Fibroblast of lung (primary cell): ENCODE results near the gene PRR5L. TPM values are rescaled to one million over a fixed set of nuclear protein-coding genes. Genes with fewer than 3 reads are reported as not detected.

Experiments used
- DNase-seq, 2 donors: peaks; one replicate each; pipeline versions ENCODE4 v3.0.0 to v3.0.0-alpha.2; 2010; ENCODE audit warnings: low read depth in 2 of 2
- H2AFZ ChIP-seq: 2 replicates; pipeline ENCODE4 v1.5.1; 2012; ENCODE audit warnings: low read length, control low read depth, inconsistent platforms
- H3K27ac ChIP-seq: 2 replicates; pipeline ENCODE4 v1.5.1; 2011; ENCODE audit warnings: low read length, control low read depth; ENCODE audit not compliant: insufficient read depth
- H3K27me3 ChIP-seq: 2 replicates; pipeline ENCODE4 v1.5.1; 2011; ENCODE audit warnings: mild to moderate bottlenecking, low read length; ENCODE audit not compliant: control insufficient read depth, insufficient read depth
- H3K36me3 ChIP-seq: 2 replicates; pipeline ENCODE4 v1.5.1; 2011; ENCODE audit warnings: low read length; ENCODE audit not compliant: control insufficient read depth, insufficient read depth
- H3K4me1 ChIP-seq: 2 replicates; pipeline ENCODE4 v1.5.1; 2011; ENCODE audit warnings: low read length; ENCODE audit not compliant: control insufficient read depth, insufficient read depth; ENCODE audit errors: extremely low read depth
- H3K4me2 ChIP-seq: 2 replicates; pipeline ENCODE4 v1.5.1; 2011; ENCODE audit warnings: low read length, control low read depth; ENCODE audit not compliant: insufficient read depth; ENCODE audit errors: extremely low read depth
- H3K4me3 ChIP-seq, 4 experiments: fragments of 200-600 bp in 1 of 4; sonication (generic) in 1 of 4; replicated peaks in 1 of 4; 2 replicates each; pipeline ENCODE4 v1.5.1; 2011 to 2016; ENCODE audit warnings: low read length in 4 of 4, low read depth in 3 of 4, mild to moderate bottlenecking in 3 of 4, control low read depth in 2 of 4, inconsistent platforms in 1 of 4, mixed read lengths in 1 of 4; ENCODE audit not compliant: insufficient read depth in 1 of 4; ENCODE audit errors: control extremely low read depth in 1 of 4
- H3K79me2 ChIP-seq: 2 replicates; pipeline ENCODE4 v1.5.1; 2012; ENCODE audit warnings: mild to moderate bottlenecking, low read length, inconsistent platforms; ENCODE audit not compliant: control insufficient read depth, insufficient read depth
- H3K9ac ChIP-seq: 2 replicates; pipeline ENCODE4 v1.5.1; 2011; ENCODE audit warnings: mild to moderate bottlenecking, low read length, control low read depth; ENCODE audit not compliant: insufficient read depth
- H3K9me3 ChIP-seq: 2 replicates; pipeline ENCODE4 v1.5.1; 2012; ENCODE audit warnings: low read depth, low read length; ENCODE audit not compliant: control insufficient read depth, insufficient read depth
- H4K20me1 ChIP-seq: 2 replicates; pipeline ENCODE4 v1.5.1; 2011; ENCODE audit warnings: low read length; ENCODE audit not compliant: control insufficient read depth, insufficient read depth; ENCODE audit errors: extremely low read depth
- EZH2 ChIP-seq: IDR thresholded peaks from 2 replicates; pipeline ENCODE4 v1.5.1; 2012; ENCODE audit warnings: low read length, control low read depth, mild to moderate bottlenecking; ENCODE audit errors: missing control alignments
- polyA plus RNA-seq, 2 donors: library from polyadenylated mRNA; depleted of rRNA in 1 of 2; stranded (reverse) in 1 of 2; unstranded in 1 of 2; fragments of >200 nt; gene quantifications; 2 replicates each; pipeline ENCODE4 v1.2.1, GENCODE V29; 2011 to 2012; ENCODE audit warnings: missing spikeins in 1 of 2
- total RNA-seq: library from RNA; depleted of rRNA; stranded (reverse); fragments of >200 nt; gene quantifications from 2 replicates; pipeline ENCODE4 v1.2.1, GENCODE V29; 2014
- TF ChIP-seq, protein P1 (sequence below), 2 donors: IDR thresholded peaks in 1 of 2; conservative IDR thresholded peaks in 1 of 2; 1 replicate in 1 of 2; 2 replicates in 1 of 2; pipeline ENCODE4 v1.5.1; 2011 to 2012; ENCODE audit warnings: low read length in 2 of 2, control low read depth in 1 of 2, inconsistent platforms in 1 of 2, low read depth in 1 of 2, mild to moderate bottlenecking in 1 of 2

PRR5L gene
- total and polyA plus RNA-seq, 2 donors (not counting 1 experiment from before 2014, with no cell fraction given), result 2.8 to 6.3 TPM

DNA sequence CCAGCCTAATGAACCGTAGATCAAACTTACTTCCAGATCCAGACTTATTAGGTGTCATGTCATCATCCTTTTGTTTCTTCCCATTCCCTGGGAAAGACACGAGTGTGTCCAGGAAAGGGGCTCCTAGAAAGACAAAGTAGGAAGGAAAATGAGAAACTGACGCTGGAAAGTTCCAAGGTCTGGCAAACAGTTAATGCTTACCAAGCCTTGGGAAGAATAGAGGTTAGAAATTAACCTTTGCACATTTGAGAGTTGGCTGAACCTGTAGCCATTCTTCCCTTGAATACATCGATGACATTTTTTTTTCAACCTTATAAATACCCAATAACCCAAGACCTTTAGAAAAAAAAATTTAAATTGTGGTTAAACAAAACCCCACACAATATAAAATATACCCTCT is 136.7 kb downstream of the PRR5L start:
- Histone ChIP-seq H2AFZ (no peak overlapping the region), H3K9me3 (no peaks in the 10 kb centered on the region), H3K4me2 (no peak overlapping the region), H4K20me1 (no peaks in the 10 kb centered on the region), H3K79me2 (no peaks in the 10 kb centered on the region), H3K4me3 (no peak overlapping the region), H3K27ac (no peak overlapping the region), H3K4me1 (peaks cover 4% of the 10 kb centered on the region), H3K36me3 (no peaks in the 10 kb centered on the region), H3K9ac (no peak overlapping the region), H3K27me3 (no peaks in the 10 kb centered on the region)
- no peak for TF ChIP-seq EZH2
- TF ChIP-seq, protein P1, sequence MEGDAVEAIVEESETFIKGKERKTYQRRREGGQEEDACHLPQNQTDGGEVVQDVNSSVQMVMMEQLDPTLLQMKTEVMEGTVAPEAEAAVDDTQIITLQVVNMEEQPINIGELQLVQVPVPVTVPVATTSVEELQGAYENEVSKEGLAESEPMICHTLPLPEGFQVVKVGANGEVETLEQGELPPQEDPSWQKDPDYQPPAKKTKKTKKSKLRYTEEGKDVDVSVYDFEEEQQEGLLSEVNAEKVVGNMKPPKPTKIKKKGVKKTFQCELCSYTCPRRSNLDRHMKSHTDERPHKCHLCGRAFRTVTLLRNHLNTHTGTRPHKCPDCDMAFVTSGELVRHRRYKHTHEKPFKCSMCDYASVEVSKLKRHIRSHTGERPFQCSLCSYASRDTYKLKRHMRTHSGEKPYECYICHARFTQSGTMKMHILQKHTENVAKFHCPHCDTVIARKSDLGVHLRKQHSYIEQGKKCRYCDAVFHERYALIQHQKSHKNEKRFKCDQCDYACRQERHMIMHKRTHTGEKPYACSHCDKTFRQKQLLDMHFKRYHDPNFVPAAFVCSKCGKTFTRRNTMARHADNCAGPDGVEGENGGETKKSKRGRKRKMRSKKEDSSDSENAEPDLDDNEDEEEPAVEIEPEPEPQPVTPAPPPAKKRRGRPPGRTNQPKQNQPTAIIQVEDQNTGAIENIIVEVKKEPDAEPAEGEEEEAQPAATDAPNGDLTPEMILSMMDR (conservative IDR thresholded peaks at IDR 0.05 in 1 of 2, IDR thresholded peaks at IDR 0.05 in 1 of 2; ENCODE audit: low read depth in 1 of 2, low read length in 2 of 2), result no peak
- no peak for DNase-seq

- no peaks in the 10 kb centered on the region for H3K79me2 ChIP-seq
- H3K27me3 ChIP-seq, result no peaks in the 10 kb centered on the region
- DNase-seq, result no peak
- H3K36me3 ChIP-seq, result no peaks in the 10 kb centered on the region
- no peak overlapping the region for H3K4me3 ChIP-seq
- H3K9me3 ChIP-seq, result no peaks in the 10 kb centered on the region
- TF ChIP-seq, protein P1 (conservative IDR thresholded peaks at IDR 0.05 in 1 of 2, IDR thresholded peaks at IDR 0.05 in 1 of 2; ENCODE audit: low read depth in 1 of 2, low read length in 2 of 2), result no peak
- no peak for TF ChIP-seq EZH2
- H2AFZ ChIP-seq, result no peak overlapping the region
- no peak overlapping the region for H3K27ac ChIP-seq
- H3K9ac ChIP-seq, result no peak overlapping the region
- H4K20me1 ChIP-seq, result no peaks in the 10 kb centered on the region
- H3K4me2 ChIP-seq, result no peak overlapping the region
- H3K4me1 ChIP-seq, result peaks cover 4% of the 10 kb centered on the region
Observed at GRCh38 chr11:36436064-36436463, 140.0 kb downstream of the PRR5L start.

- Histone ChIP-seq H3K4me2 (no peak overlapping the region), H4K20me1 (no peaks in the 10 kb centered on the region), H3K4me1 (peaks cover 4% of the 10 kb centered on the region), H3K27ac (no peak overlapping the region), H3K79me2 (no peaks in the 10 kb centered on the region), H3K4me3 (no peak overlapping the region), H3K9ac (no peak overlapping the region), H2AFZ (no peak overlapping the region), H3K27me3 (no peaks in the 10 kb centered on the region), H3K36me3 (no peaks in the 10 kb centered on the region), H3K9me3 (no peaks in the 10 kb centered on the region)
- TF ChIP-seq, protein P1 (conservative IDR thresholded peaks at IDR 0.05 in 1 of 2, IDR thresholded peaks at IDR 0.05 in 1 of 2; ENCODE audit: low read depth in 1 of 2, low read length in 2 of 2), result no peak
- TF ChIP-seq EZH2, result no peak
- DNase-seq, result no peak
Observed at GRCh38 chr11:36436589-36436988, 140.5 kb downstream of the PRR5L start.
